Retinal pigment epithelial cell (primary cell): ENCODE data around the gene B3GNT5.

Experiments
- DNase-seq: peaks from one replicate; pipeline ENCODE4 v3.0.0-alpha.2; 2010; ENCODE audit warnings: low read depth
- H3K4me3 ChIP-seq: 2 replicates; pipeline ENCODE4 v1.5.1; 2011; ENCODE audit warnings: mild to moderate bottlenecking, low read length, control low read depth, moderate library complexity
- TF ChIP-seq, protein P1 (sequence below): conservative IDR thresholded peaks from 2 replicates; pipeline ENCODE4 v1.5.1; 2011; ENCODE audit warnings: low read depth, low read length, control low read depth, inconsistent platforms

The B3GNT5 gene

DNA sequence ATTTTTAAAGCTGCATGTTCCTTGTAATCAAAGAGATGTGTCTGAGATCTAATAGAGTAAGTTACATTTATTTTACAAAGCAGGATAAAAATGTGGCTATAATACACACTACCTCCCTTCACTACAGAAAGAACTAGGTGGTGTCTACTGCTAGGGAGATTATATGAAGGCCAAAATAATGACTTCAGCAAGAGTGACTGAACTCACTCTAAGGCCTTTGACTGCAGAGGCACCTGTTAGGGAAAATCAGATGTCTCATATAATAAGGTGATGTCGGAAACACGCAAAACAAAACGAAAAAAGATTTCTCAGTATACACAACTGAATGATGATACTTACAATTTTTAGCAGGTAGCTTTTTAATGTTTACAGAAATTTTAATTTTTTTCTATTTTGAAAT is 19.1 kb downstream of the B3GNT5 start:
- TF ChIP-seq, protein P1, sequence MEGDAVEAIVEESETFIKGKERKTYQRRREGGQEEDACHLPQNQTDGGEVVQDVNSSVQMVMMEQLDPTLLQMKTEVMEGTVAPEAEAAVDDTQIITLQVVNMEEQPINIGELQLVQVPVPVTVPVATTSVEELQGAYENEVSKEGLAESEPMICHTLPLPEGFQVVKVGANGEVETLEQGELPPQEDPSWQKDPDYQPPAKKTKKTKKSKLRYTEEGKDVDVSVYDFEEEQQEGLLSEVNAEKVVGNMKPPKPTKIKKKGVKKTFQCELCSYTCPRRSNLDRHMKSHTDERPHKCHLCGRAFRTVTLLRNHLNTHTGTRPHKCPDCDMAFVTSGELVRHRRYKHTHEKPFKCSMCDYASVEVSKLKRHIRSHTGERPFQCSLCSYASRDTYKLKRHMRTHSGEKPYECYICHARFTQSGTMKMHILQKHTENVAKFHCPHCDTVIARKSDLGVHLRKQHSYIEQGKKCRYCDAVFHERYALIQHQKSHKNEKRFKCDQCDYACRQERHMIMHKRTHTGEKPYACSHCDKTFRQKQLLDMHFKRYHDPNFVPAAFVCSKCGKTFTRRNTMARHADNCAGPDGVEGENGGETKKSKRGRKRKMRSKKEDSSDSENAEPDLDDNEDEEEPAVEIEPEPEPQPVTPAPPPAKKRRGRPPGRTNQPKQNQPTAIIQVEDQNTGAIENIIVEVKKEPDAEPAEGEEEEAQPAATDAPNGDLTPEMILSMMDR: no peak
- no peak overlapping the region for H3K4me3 ChIP-seq
- DNase-seq: no peak

DNA sequence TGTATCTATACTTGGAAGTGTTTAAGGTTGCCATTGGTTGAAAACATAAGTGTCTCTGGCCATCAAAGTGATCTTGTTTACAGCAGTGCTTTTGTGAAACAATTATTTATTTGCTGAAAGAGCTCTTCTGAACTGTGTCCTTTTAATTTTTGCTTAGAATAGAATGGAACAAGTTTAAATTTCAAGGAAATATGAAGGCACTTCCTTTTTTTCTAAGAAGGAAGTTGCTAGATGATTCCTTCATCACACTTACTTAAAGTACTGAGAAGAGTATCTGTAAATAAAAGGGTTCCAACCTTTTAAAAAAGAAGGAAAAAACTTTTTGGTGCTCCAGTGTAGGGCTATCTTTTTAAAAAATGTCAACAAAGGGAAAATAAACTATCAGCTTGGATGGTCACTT is 19.7 kb downstream of the B3GNT5 start:
- TF ChIP-seq, protein P1: no peak
- no peak for DNase-seq
- no peak overlapping the region for H3K4me3 ChIP-seq

DNA sequence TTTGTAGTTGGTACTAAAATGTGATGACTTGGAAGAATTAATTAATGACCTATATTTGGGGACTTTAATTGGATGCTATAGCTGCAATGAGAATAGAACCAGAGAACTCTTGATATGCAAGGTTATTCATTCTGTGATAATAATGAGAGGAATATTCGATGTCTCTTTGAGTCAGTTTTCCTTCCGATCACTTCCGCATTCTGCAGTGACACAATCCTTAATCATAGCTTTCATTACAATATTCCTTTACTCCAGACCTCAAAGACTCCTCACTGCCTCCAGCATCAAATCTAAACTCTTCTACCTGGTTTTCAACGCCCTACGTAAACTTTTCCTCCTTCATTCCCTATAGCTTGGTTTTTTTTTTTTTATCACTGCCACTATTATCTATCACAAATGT is 21.6 kb downstream of the B3GNT5 start:
- DNase-seq: no peak
- TF ChIP-seq, protein P1: no peak
- no peak overlapping the region for H3K4me3 ChIP-seq

DNA sequence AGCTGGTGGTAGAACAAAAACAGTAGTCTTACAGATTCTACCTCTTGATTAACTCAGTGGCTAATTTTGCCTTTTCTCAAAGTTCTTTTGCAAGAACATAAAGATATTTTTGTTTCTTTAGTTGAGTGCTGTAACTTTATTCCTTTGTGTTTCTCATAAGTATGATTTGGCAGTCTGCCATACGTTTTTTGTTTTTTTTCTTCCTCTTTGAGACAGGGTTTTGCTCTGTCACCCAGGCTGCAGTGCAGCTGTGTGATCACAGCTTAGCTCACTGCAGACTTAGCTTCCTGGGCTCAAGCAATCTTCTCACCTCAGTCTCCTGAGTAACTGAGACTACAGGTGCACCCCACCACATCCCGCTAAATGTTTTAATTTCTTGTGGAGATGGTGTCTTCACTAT is 22.4 kb downstream of the B3GNT5 start:
- peak; percentile 60 for DNase-seq
- TF ChIP-seq, protein P1: no peak
- no peak overlapping the region for H3K4me3 ChIP-seq

DNA sequence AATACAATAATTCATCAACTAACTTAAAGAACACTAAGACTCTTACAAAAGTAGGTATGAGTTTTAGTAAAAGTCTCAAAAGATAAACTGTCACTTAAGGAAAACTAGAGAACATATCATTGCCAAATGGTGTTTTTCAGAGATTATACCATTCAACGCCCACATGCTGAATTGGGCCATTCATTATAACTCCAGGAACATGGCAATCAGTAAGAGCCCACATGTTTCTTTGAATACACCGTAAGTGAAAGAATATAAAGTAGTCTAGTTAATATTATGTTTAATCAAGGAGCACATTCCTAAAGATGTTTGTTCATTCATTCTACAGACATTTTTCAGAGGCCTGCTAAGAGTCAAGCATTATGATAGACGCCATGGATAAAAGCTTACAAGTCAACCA is 22.9 kb downstream of the B3GNT5 start:
- H3K4me3 ChIP-seq: no peak overlapping the region
- DNase-seq: no peak
- TF ChIP-seq, protein P1: no peak

DNA sequence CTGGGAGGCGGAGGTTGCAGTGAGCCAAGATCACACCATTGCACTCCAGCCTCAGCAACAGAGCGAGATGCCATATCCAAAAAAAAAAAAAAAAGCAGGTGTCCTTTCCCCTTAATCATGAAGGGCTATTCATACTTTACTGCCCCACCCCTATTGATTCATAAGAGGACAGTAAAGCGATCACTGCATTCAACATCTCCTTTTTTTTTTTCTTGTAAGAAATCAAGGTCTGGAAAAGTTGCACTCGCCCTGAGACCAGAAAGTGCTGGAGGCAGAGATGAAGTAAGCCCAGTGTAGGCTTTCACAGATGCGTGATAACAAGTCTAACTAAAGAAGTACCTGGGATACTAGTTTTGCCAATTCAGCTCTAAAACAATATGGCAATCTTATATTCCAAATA is 24.2 kb downstream of the B3GNT5 start:
- TF ChIP-seq, protein P1: no peak
- no peak overlapping the region for H3K4me3 ChIP-seq

DNA sequence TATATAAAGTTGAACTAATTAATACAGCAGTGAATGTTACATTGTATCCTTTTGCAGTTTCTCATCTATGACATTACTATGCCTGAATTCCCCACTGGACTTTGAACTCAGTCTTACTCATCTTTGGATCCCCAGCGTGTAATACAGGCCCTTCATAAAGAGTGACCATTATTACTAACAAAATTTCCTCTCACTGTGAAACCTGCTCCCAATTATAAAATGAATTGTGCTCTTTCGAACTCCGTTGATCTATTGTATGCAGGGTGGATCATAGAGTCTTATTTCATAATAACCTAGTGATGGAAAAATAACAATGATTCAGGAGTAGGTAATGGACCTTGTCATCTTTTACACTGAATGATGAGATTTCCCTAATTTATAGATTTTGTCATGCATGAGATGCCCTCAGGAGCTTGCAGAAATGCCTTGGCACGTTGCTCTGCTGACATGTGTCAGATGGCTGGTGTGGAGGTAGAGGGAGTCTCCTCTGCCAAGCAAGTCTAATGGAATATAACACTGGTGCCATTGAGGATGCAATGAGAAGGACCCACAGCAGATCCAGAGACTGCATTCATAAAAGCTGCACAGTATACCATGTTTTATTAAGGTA is 25.5 kb downstream of the B3GNT5 start:
- TF ChIP-seq, protein P1: no peak
- no peak overlapping the region for H3K4me3 ChIP-seq
- DNase-seq: no peak

More for the DNA sequence above, 24.2 kb downstream of the B3GNT5 start:
- no peak for DNase-seq
